Caco-2 (cell line): ENCODE results near the gene MRPS27. TPM values are rescaled to one million over a fixed set of nuclear protein-coding genes. Genes with fewer than 3 reads are reported as not detected.
A peak's percentile ranks its signal among the peaks of the same experiment; 100 is the strongest.

Experiments used
- BruUV-seq: library from RNA; stranded (reverse); fragments of 400-500 nt; replicated peaks from 2 replicates; lab custom pipeline; 2021; lab: Mats Ljungman, UMichigan
- CTCF ChIA-PET: fragments of 300-600 bp; sonication (Branson Sonifier 250); formaldehyde crosslinking; loops from one replicate; lab custom pipeline; 2022; ENCODE audit warnings: antibody characterized with exemption; lab: Charles Lee
- POLR2A ChIA-PET: fragments of 300-600 bp; sonication (Branson Sonifier 250); formaldehyde crosslinking; loops from one replicate; lab custom pipeline; 2022; ENCODE audit warnings: antibody characterized with exemption; lab: Charles Lee
- DNase-seq, 2 experiments: peaks; one replicate each; pipeline versions ENCODE4 v3.0.0 to v3.0.0-alpha.2; 2020 to 2022
- H3K27me3 ChIP-seq: replicated peaks from 2 replicates; pipeline ENCODE4 v1.6.0; 2011; ENCODE audit warnings: low read length; ENCODE audit not compliant: control insufficient read depth, insufficient read depth
- H3K36me3 ChIP-seq: 2 replicates; pipeline ENCODE4 v1.5.1; 2011; ENCODE audit warnings: low read length; ENCODE audit not compliant: control insufficient read depth, insufficient read depth
- H3K4me1 ChIP-seq: fragments of 250-450 bp; sonication (Bioruptor Pico); 2 replicates; pipeline ENCODE4 v1.5.1; 2020; ENCODE audit warnings: mild to moderate bottlenecking
- H3K4me3 ChIP-seq: 2 replicates; pipeline ENCODE4 v1.5.1; 2011; ENCODE audit warnings: low read depth, mild to moderate bottlenecking, control low read depth, low read length
- H3K9me3 ChIP-seq: fragments of 250-450 bp; sonication (Bioruptor Pico); 2 replicates; pipeline ENCODE4 v1.5.1; 2020; ENCODE audit warnings: mild to moderate bottlenecking, moderate library complexity
- H3K27ac Mint-ChIP-seq: one replicate; pipeline ENCODE4 v1.8.0; 2022; ENCODE audit warnings: mixed read lengths; ENCODE audit not compliant: unreplicated experiment
- H3K27me3 Mint-ChIP-seq: one replicate; pipeline ENCODE4 v1.8.0; 2022; ENCODE audit warnings: mixed read lengths; ENCODE audit not compliant: insufficient read depth, unreplicated experiment
- H3K36me3 Mint-ChIP-seq: one replicate; pipeline ENCODE4 v1.8.0; 2022; ENCODE audit warnings: mild to moderate bottlenecking, mixed read lengths; ENCODE audit not compliant: insufficient read depth, unreplicated experiment
- H3K4me1 Mint-ChIP-seq: one replicate; pipeline ENCODE4 v1.8.0; 2022; ENCODE audit warnings: low read depth, mixed read lengths; ENCODE audit not compliant: unreplicated experiment
- H3K4me3 Mint-ChIP-seq: one replicate; pipeline ENCODE4 v1.8.0; 2022; ENCODE audit warnings: mild to moderate bottlenecking, moderate library complexity, mixed read lengths; ENCODE audit not compliant: unreplicated experiment
- H3K9me3 Mint-ChIP-seq: one replicate; pipeline ENCODE4 v1.8.0; 2022; ENCODE audit warnings: mixed read lengths; ENCODE audit not compliant: unreplicated experiment
- CTCF ChIP-seq, 2 experiments: fragments of 200-600 bp in 1 of 2; IDR thresholded peaks; 1 replicate in 1 of 2; 2 replicates in 1 of 2; pipeline versions ENCODE4 v1.5.1 to v1.8.0; 2011 to 2022; ENCODE audit warnings: antibody characterized with exemption in 1 of 2, control low read depth in 1 of 2, inconsistent platforms in 1 of 2, low read depth in 1 of 2, low read length in 1 of 2, mild to moderate bottlenecking in 1 of 2, moderate library complexity in 1 of 2; ENCODE audit not compliant: insufficient read depth in 1 of 2, severe bottlenecking in 1 of 2, unreplicated experiment in 1 of 2
- intact Hi-C: fragments of 100-400 bp; cut with micrococcal nuclease; formaldehyde crosslinking; loops from one replicate; pipeline ENCODE4 v1.10.0; 2022; ENCODE audit not compliant: unreplicated experiment
- total RNA-seq: library from RNA; stranded (reverse); gene quantifications from 2 replicates; pipeline ENCODE4 v1.2.3, GENCODE V29; 2022

The MRPS27 gene
- total RNA-seq, 1 experiment from 2014 or later, result 71.1 TPM

GRCh38 chr5:72280581-72281069, 39.4 kb downstream of the MRPS27 start:
- intact Hi-C loops, result no loop called here

GRCh38 chr5:72276219-72276752, 43.8 kb downstream of the MRPS27 start:
- ChIA-PET POLR2A (no interaction called here), CTCF (no interaction called here)
- Histone ChIP-seq H3K27me3 (no peaks in the 10 kb centered on the region), H3K4me1 (no peaks in the 10 kb centered on the region), H3K36me3 (no peaks in the 10 kb centered on the region), H3K9me3 (no peaks in the 10 kb centered on the region), H3K4me3 (no peak overlapping the region)
- Mint-ChIP-seq H3K4me1 (peaks cover 2% of the 10 kb centered on the region), H3K27me3 (no peaks in the 10 kb centered on the region), H3K9me3 (no peaks in the 10 kb centered on the region), H3K27ac (no peak overlapping the region), H3K4me3 (no peak overlapping the region), H3K36me3 (peaks cover 24% of the 10 kb centered on the region)
- BruUV-seq, result no TSS peak
- TF ChIP-seq CTCF (IDR thresholded peaks at IDR 0.05; ENCODE audit: insufficient read depth in 1 of 2, low read depth in 1 of 2, low read length in 1 of 2, severe bottlenecking in 1 of 2, unreplicated experiment in 1 of 2), result no peak
- intact Hi-C loops, result no loop called here
- DNase-seq, result no peak

More at GRCh38 chr5:72280581-72281069, 39.4 kb downstream of the MRPS27 start:
- POLR2A ChIA-PET, result no interaction called here
- Mint-ChIP-seq H3K4me1 (peaks cover 12% of the 10 kb centered on the region), H3K36me3 (peaks cover 32% of the 10 kb centered on the region), H3K27me3 (no peaks in the 10 kb centered on the region), H3K9me3 (no peaks in the 10 kb centered on the region), H3K4me3 (no peak overlapping the region), H3K27ac (no peak overlapping the region)
- Histone ChIP-seq H3K4me3 (no peak overlapping the region), H3K4me1 (0 out of 2 replicates have a peak, but pooled peaks cover 12% of the 10 kb centered on the region), H3K9me3 (no peaks in the 10 kb centered on the region), H3K27me3 (no peaks in the 10 kb centered on the region), H3K36me3 (no peaks in the 10 kb centered on the region)
- no TSS peak for BruUV-seq
- CTCF ChIA-PET, result interaction anchor here (0.7 kb wide), 1 partner anchor 28 kb away, joined by 3 read pairs; no protein-coding TSS in a partner anchor
- peak in 1 of 2 experiments; percentile 50 for TF ChIP-seq CTCF (IDR thresholded peaks at IDR 0.05; ENCODE audit: insufficient read depth in 1 of 2, low read depth in 1 of 2, low read length in 1 of 2, severe bottlenecking in 1 of 2, unreplicated experiment in 1 of 2)
- DNase-seq, result peak in 1 of 2 experiments; percentile 27

- ChIA-PET CTCF (no interaction called here), POLR2A (no interaction called here)
- Histone ChIP-seq H3K9me3 (no peaks in the 10 kb centered on the region), H3K27me3 (no peaks in the 10 kb centered on the region), H3K36me3 (no peaks in the 10 kb centered on the region), H3K4me3 (no peak overlapping the region), H3K4me1 (0 out of 2 replicates have a peak, but pooled peaks cover 5% of the 10 kb centered on the region)
- no TSS peak for BruUV-seq
- Mint-ChIP-seq H3K36me3 (peaks cover 13% of the 10 kb centered on the region), H3K27me3 (no peaks in the 10 kb centered on the region), H3K4me3 (no peak overlapping the region), H3K27ac (no peak overlapping the region), H3K9me3 (no peaks in the 10 kb centered on the region), H3K4me1 (peaks cover 7% of the 10 kb centered on the region)
- TF ChIP-seq CTCF (IDR thresholded peaks at IDR 0.05; ENCODE audit: insufficient read depth in 1 of 2, low read depth in 1 of 2, low read length in 1 of 2, severe bottlenecking in 1 of 2, unreplicated experiment in 1 of 2), result no peak
- intact Hi-C loops, result no loop called here
- DNase-seq, result no peak
Observed at GRCh38 chr5:72273547-72273946, 46.5 kb downstream of the MRPS27 start.
